Hepatocyte (in vitro differentiated cells): ENCODE results near the gene BHLHE23.

ENCODE experiments used
- CTCF ChIP-seq: fragments of 200-600 bp; sonication (generic); IDR thresholded peaks from 2 replicates; pipeline ENCODE4 v1.5.1; 2016; ENCODE audit warnings: antibody characterized with exemption, mild to moderate bottlenecking; ENCODE audit not compliant: poor library complexity
- EZH2 ChIP-seq: fragments of 200-600 bp; sonication (generic); IDR thresholded peaks from 2 replicates; pipeline ENCODE4 v1.6.1; 2016; ENCODE audit warnings: antibody characterized with exemption, mild to moderate bottlenecking, borderline replicate concordance

- TF ChIP-seq CTCF = no peak
- TF ChIP-seq EZH2 = no peak
Measured at GRCh38 chr20:63037669-63038268, 31.0 kb upstream of the BHLHE23 start.
